HG02678 (cell line): Measurements from ENCODE around the gene CLDN5.

Experiments used
- ATAC-seq: cut with Tn5 transposase; IDR thresholded peaks from one replicate; pipeline ENCODE4 v1.9.1; 2021; ENCODE audit warnings: mild to moderate bottlenecking, moderate library complexity; ENCODE audit not compliant: unreplicated experiment

CLDN5 gene

GRCh38 chr22:19483481-19484244, 40.5 kb downstream of the CLDN5 start:
- ATAC-seq, result no peak

GRCh38 chr22:19482297-19482696, 41.9 kb downstream of the CLDN5 start:
- no peak for ATAC-seq

GRCh38 chr22:19480789-19481188, 43.4 kb downstream of the CLDN5 start:
- no peak for ATAC-seq

GRCh38 chr22:19480173-19480568, 44.0 kb downstream of the CLDN5 start:
- ATAC-seq, result no peak

- ATAC-seq, result peak; percentile 91
These were observed 44.6 kb downstream of the CLDN5 start, which contains the start of gene CDC45 for GRCh38 chr22:19479355-19480172. Gene CDC45 (plus strand): TSS chr22:19479920. CDS start chr22:19479969, 49 bp downstream.

- peak; percentile 44 for ATAC-seq
These were observed 45.3 kb downstream of the CLDN5 start, which contains the start of gene UFD1 for GRCh38 chr22:19478901-19479354. Gene UFD1 (minus strand): TSS chr22:19479193. CDS start chr22:19479085, 108 bp downstream.

- no peak for ATAC-seq
These were observed 45.9 kb downstream of the CLDN5 start for GRCh38 chr22:19478045-19478900.

GRCh38 chr22:19477321-19478044, 46.7 kb downstream of the CLDN5 start:
- no peak for ATAC-seq

- no peak for ATAC-seq
These were observed 48.2 kb downstream of the CLDN5 start for GRCh38 chr22:19476023-19476422.

GRCh38 chr22:19473578-19473977, 50.6 kb downstream of the CLDN5 start:
- no peak for ATAC-seq
